Renal pelvis (tissue), 4 donors: Measurements from ENCODE around the gene AGAP9. TPM values are rescaled to one million over a fixed set of nuclear protein-coding genes. Genes with fewer than 3 reads are reported as not detected.
A peak's percentile ranks its signal among the peaks of the same experiment; 100 is the strongest.
"Not testable (repeated sequence)": the region's sequence is repeated elsewhere in the genome, so short reads cannot be mapped to it uniquely, and the experiment has no call there.

Experiments used
- DNase-seq: peaks from one replicate; pipeline ENCODE4 v3.0.0-alpha.2; 2013
- polyA plus RNA-seq, 3 donors: library from polyadenylated mRNA; unstranded; fragments of 120-200 nt; gene quantifications; one replicate each; pipeline ENCODE4 v1.2.1, GENCODE V29; 2013; ENCODE audit not compliant: insufficient read length in 3 of 3

The AGAP9 gene
- polyA plus RNA-seq, 3 donors, result 8.5 to 63.7 (median 43.6) TPM

DNA sequence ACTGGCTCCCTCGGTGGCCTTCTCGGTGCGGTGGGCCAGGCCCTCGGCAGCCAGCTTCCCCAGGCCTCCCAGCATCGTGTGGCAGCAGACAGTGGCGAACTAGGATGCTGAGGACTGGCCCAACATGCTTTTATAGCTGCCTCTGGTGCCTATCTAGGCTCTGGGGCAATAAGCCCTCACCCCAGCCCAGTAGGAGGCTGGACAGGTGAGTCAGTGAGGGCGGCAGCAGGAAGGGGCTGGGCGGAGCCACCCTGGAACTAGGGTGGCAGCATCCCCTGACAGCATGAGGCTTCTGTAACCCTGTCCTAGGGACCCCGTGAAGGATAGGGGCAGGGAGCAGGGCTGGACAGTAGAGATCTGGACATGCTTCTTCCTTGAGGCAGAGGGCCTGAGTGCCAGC lies 31.8 kb downstream of the AGAP9 start, which contains the start of gene FAM25G:
TSS of gene FAM25G (minus strand) at position 101 of the 400 bp plus-strand sequence. CDS start at position 75, 26 bp downstream.
- DNase-seq, result not testable (repeated sequence)

DNA sequence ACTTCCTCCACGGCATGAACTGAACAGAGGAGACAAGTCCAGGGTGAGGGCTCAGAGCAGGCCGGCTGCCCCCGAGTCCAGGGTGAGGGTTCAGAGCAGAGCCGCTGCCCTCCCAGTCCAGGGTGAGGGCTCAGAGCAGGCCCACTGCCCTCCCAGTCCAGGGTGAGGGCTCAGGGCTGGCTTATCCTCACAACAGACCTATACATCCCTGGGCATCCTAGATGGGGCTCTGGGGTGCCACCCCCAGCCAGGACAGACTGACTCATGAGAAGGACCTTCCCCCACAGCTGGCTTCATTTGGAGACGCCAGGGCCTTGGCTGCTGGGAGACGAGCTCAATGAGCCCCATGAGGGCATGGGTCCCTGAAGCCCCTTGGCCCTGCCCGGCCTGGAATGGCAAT lies 33.8 kb downstream of the AGAP9 start:
- DNase-seq, result not testable (repeated sequence)

DNA sequence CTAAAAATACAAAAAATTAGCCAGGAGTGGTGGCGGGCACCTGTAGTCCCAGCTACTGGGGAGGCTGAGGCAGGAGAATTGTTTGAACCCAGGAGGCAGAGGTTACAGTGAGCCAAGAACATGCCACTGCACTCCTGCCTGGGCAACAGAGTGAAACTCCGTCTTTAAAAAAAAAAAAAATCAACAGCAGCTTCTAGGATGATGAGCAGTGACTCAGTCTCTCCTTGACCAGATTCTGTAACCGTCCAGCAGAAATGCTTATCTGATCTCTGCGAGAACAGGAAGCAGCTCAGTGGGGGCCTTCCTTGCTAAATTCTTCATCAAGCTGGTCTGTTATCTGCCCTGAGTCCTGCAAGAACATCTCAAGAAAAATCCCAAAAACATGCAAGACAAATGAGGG lies 37.5 kb downstream of the AGAP9 start:
- DNase-seq, result not testable (repeated sequence)

DNA sequence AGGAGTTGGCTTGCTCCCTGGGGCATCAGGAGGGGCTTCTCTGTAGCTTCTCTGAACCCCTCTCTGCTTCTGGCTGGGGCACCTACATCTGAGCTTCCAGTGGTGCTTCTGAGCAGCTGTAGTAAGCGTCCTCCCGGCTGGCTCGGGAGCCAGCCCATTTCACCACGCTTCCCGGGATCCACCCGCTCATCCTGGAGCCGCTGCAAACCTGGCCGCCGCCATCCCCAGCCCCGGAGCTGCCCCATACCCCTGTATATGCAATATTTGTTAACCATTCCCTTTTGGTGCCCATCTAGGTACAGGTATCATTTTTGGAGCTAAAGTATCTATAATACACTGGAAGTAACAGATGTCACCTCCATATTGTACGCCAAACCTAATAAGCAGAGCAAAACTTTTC lies 38.7 kb downstream of the AGAP9 start:
- DNase-seq, result not testable (repeated sequence)

DNA sequence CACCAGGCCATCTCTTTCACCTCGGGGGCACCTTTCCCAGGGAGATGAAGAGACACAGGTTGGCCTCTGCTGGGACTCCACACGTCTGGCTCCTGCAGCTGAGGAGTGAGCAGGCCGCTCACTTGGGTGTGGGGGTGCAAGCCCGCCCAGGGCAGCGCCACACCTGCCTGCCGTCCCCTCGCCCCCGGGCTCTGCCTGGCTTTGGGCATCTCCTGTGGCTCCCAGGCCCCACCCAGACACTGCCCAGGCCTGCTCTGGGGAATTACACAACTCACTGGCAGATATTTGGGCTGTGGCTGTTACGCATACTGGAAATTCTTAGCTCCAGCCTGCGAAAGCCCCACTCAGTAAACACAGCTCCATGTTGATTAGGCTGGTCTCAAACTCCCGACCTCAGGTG lies 39.5 kb downstream of the AGAP9 start, which contains the start of gene ANXA8:
TSS of gene ANXA8 (minus strand) at position 193 of the 400 bp plus-strand sequence. CDS start at position 11, 182 bp downstream.
- DNase-seq, result not testable (repeated sequence)

DNA sequence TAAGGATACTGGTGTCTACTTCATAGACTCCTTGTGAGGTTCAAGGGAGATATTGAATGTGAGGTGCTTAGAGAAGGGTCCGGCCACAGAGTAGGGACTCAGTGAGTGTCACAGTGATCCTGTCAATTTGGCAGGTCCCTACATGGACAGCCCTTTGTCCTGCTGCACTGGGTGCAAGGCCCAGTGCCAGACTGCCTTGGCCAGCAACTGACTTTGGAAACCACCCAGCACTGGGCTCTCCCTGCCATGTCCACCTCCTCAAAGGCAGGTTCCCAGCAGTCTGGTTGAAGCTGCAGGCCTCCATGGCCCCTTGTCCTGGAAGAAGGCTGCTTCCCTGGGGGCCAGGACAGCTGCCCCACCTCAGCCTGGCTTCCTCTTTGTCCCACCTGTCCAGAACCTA lies 41.1 kb downstream of the AGAP9 start:
- not testable (repeated sequence) for DNase-seq

DNA sequence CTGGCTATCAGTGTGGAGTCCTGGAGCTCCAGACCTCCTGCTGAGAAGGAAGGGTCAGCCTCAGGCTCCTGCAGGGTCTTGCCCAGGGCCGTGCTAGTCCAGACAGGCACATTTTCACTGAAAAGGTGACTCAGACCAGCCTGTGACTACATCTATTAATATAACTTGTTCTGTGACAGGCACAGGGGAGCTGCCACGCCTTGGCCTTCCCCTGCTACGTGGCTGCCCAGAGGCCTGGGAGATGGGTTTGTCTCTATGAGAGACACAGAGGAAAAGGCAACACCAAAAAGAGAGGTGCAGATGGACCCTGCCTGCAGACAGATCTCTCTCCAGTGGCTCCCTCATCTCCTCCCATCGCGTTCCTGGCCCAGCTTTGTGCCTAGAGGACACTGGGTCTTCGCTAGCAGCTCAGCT lies 41.7 kb downstream of the AGAP9 start:
- DNase-seq, result not testable (repeated sequence)

DNA sequence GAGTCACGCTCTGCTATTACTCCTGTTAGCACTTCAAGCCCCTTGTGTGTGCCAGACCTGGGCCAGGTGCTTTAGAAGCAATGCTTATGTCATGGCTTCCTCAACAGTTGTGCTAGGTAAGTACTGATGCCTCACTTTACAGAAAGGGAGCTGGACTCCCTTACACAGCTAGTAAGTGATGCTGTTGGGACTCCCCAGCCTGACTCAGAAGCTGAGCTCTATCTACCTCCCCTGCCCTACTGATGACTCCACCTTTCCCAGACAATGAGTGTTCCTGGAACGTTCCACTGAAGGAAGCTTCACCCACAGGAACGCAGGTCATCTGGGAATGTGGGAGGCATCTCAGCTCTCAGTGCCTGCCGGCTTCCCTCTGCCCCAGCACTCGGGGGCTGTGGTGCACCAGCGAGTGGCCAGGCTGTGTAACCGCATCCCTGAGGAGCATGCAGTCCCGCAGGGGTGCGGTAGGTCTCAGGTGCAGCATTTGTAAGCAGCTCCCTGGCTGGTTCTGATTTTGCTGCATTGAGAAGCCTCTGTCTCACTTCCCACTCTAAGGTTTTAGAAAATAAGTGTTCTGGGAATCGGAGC lies 42.2 kb downstream of the AGAP9 start:
- DNase-seq, result not testable (repeated sequence)

DNA sequence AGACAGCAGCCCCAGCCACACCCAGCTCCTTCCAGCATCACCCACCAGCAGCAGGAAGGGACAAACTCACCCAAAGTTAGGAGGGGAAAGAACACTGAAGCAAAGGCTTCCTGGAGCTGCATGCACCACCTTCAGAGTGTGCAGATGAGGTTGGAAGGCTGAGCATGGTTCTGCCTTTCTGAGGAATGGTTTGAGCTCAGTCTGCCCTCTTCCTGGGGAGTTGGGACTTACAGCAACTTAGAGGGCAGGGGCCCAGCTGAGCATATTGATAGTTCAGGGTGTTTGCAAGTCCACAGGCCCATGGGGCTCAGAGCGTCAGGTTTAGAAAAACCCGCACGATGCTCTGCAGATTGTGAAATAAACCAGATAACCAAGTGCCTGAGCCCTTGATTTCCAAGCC lies 43.3 kb downstream of the AGAP9 start:
- DNase-seq, result not testable (repeated sequence)

DNA sequence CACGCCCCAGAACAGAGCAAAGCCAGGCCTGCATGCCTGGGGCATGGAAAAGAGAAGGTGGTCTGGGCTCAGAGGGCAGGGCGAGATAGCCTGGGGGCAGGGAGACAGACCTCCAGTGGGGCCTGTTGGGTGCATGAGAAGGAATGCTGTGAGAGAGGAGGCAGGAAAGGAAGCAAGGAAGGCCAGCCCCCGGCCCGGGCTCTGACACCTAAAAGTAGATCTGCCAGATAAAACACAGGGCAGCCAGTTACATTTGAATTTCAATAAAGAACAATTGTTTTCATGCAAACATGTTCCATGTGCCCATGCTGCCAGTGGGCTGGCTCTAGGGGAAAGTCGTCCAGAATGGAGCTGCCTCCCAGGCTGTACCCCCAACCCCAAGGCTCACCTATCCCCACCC lies 45.3 kb downstream of the AGAP9 start:
- DNase-seq, result not testable (repeated sequence)

DNA sequence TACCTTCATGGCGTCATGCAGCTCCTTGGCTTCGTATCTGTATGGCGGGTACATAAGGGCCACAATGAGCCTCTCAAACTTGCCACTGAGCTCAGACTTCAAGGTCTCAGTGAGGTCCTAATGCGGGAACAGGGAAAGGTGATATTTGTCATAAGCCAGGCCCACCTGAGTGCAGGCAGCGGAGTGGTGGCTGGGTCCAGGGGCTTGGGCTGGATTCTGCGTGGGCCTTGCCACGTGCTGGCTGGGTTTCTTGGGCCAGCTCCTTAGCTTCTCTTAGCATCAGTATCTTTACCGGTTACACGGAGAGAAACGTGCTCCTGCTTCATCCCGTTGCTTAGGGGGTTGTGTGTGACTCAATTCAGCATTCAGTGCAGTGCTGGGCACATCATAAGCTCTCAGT lies 46.4 kb downstream of the AGAP9 start:
- not testable (repeated sequence) for DNase-seq

DNA sequence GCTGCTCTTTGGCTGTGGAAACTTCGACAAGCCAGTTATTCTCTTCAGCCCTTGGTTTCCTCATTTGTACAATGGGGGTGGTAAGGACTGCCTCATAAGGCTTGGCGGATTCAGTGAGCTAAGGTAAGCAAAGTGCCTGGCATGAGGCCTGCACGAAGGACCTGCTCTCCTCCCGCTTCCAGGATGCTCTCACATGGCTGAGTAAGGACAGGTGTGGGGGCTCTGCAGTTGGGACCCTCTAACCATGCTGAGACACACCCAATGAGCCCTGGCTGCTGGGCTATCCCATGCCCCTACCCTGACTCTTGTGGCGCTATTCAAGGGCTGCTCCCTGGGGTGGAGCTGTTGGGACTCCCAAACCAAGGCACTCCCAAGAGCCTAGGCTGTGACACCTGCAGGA lies 48.3 kb downstream of the AGAP9 start:
- not testable (repeated sequence) for DNase-seq

DNA sequence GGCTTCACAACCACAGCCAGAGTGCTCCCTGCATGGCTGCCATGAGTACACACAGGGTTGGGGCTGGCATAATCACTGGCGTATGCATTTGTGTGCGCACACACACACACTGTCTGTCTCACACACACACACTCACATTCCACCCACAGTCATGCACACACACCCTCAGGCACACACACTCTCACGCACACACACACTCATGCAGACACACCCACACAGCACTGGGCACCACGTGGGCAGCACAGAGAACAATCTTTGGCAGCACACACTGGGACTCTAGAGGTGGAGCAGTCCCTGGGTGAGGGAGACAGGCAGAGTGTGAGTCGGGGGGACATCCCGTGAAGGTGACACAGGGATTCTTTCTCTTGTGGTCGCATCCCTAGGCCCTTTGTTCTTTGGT lies 49.9 kb downstream of the AGAP9 start:
- DNase-seq, result not testable (repeated sequence)

DNA sequence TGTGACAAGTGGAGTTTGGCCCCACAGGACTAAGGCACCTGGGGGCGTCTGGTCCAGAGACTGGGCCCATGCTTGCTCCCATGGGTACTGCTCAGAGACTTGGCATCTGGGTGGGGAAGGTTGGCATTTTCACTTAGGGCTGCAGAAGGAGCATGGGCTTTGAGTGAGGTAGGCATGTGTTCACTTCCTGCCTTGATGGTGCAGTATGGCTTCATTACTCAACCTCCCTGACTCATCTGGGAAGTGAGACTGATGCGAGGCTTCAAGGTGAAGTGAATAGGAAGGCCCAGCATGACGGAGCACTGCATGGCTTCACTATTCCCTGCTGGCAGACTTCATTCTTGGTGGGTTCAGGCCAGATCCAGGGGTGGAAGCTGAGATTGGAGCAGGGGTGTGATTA lies 50.8 kb downstream of the AGAP9 start:
- not testable (repeated sequence) for DNase-seq

DNA sequence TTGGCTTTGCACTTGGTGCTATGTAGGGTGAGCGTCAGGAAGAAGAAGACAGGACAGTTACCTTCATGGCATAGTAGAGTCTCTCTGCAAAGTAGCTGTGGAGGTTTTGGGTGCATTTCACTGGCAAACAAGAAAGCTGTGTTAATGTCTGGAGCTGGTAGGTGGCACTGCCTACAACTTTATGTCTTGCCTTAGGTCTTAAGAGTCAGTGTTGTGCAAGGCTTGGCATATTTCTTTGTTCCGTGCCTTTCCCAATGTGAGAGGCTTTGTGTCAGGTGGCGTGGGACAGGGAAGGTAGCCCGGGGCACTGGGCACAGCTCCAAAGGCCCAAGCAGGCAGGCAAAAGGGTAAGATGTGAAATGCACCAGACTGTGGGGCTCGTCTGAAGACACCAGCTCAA lies 51.4 kb downstream of the AGAP9 start:
- not testable (repeated sequence) for DNase-seq

DNA sequence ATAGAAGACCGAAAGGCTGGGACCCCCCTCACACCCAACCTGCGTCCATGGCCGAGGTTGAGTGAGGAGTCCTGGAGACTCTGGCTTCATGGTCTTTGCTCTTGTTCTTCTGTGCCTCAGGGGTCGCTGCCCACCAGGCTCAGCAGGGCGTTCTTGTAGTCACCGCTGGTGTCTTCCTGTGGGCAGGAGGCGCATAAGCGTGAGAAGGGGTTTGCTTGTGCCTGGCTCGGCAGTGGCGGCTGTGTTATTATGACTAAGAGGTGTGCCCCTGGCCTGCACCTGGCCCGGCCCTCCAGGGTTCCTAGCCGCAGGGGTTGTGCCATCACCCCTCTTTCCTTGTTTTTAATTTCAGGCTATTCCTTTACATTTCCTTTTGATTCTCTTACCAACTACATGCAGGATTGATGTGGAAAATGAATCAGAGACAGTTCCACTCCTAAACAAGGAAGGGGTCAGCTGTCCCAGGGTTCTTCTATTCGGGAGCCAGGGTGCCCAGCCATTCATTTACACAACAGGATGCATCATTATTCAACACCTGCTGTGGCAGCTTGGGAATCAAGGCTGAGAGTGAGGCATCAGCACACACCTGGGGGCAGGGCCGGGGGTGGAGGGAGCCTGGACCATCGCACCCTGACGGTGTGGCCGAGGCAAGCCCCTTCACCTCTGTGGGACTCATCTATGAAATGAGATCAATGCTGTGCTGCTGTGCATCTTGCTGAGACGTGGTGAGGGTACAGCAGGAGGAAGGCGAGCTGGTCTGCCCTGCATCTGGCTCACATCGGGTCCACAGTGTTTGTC lies 54.5 kb downstream of the AGAP9 start:
- DNase-seq, result not testable (repeated sequence)

DNA sequence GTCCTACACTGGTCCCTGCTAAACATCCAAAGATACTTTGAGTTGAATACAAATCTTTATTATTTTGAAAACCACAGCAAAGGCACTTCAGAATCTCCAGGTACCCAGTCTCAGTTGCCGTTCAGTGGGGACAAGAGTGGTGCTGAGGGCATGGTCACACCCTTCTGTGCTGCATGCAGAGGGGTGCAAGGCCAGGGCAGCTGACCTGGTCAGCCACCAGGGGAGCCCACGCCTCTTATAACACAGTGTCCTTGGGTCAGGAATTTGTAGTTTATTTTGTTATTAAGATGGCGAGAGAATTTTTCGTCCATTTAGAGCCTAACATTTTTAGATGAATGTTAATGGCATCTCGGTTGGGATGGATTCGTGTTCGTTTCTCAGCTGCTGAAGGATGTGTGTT lies 55.5 kb downstream of the AGAP9 start:
- not testable (repeated sequence) for DNase-seq

DNA sequence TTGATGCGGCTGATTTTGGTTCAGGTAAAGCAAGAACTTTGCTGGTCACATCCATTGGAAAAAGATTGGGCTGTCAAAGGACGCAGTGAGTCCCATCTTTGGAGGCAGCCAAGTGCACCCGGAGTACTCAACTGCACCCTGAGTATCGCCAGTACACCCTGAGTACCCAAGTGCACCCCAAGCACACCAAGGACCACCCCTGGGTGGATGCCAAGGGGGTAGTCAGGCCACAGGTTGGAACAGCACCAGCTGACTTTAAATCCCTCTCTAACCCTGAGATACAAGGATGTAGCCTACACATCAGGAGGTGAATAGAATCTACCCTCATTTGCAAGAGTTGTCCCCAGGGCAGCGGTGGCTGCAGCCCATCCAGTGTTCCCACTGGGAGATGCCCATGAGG lies 56.0 kb downstream of the AGAP9 start:
- not testable (repeated sequence) for DNase-seq

DNA sequence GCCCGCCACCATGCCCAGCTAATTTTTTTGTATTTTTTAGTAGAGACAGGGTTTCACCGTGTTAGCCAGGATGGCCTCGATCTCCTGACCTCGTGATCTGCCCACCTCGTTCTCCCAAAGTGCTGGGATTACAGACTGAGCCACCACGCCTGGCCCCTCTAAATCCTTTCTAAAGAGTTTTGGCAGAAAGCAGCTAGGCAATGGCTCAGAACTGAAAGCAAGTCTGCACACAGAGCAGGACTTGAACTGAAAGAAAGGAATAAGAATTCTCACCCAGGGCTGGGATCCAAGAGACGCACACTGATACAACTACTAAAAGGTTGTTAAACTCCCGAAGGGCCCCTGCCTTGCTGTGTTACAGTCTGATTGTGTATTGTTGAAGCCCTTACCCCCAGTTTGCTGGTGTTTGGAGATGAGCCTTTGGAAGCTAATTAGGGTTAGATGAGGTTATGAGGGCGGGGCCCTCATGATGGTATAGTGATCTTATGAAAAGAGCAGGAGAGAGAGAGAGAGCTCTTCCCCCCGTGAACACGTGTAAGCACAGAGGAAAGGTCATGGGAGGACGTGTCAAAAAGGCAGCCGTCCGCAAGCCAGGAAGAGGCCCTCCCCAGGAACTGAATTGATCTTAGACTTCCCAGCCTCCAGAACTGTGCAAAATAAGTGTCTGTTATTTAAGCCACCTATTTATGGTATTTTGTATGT lies 58.1 kb downstream of the AGAP9 start:
- DNase-seq, result not testable (repeated sequence)

DNA sequence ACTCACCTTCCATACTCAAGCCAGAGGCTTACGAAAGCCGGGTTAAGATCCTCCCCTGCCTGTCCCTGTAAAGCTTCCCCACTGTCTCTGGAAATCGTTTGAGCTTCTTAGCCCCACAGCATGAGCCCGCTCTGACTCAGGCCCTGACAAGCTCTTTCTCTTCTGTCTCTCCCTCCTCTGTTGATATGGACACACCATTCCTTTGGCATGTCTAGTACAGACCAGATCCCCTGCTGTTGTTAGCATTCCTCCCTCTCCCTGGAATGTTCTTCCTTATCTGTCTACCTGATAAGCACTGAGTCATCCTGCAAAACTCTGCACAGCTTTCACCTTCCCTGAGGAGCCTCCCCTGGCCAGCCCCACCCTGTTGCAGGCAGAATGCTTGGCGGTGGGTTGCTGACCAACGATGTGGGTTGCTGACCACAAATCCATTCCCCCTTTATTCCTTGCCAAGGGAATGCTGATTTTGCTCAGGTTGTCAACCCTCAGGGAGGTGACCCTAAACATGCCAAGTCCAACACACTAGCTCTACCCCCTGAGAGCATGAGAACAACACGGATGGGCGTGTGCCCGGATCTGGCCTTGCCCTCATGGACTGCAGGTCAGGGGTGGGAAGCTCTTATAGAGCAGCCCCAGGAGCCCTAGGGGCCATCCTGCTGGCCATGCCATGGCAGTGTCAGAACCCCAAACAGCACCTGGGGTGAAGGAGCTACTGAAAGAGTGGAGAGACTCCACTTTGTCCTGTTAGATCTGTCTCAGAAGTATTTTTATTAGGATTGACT lies 60.7 kb downstream of the AGAP9 start:
- not testable (repeated sequence) for DNase-seq

DNA sequence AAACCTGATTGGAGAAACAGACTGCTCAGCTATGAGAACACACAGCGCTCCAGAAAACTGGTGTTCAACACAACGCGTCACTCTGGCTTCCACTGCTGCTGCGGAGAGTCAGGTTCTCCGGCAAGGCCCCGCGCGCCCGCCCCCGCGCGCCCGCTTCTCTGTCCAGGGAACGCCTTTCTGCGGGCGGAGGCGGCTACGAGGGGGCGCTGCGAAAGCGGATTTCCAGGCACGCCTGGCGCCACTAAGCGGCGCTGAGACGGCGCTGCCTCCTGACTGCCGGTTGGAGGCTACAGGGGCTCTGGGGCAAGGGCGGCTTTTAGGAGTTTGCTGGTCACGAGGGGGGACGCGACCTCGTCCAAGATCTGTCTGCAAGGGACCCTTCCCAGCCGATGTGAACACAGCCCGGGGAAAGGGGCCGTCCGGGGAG lies 62.2 kb downstream of the AGAP9 start:
- DNase-seq, result peak; percentile 57
